Heart left ventricle (tissue), 13 donors: Measurements from ENCODE around the gene TSPAN19.

ENCODE experiments used
- CTCF ChIP-seq, 12 donors: fragments of 200-600 bp; sonication (generic) in 4 of 12; IDR thresholded peaks; one replicate each; pipeline versions ENCODE4 v1.5.0 to v1.8.0; 2018 to 2022; ENCODE audit warnings: antibody characterized with exemption in 12 of 12, mild to moderate bottlenecking in 5 of 12
- POLR2A ChIP-seq, 2 donors: fragments of 450-650 bp; IDR thresholded peaks; one replicate each; pipeline ENCODE4 v1.6.1; 2017; ENCODE audit warnings: antibody characterized with exemption in 2 of 2, mild to moderate bottlenecking in 2 of 2, moderate library complexity in 2 of 2
- donor health status: ischemic (EF 13 %, LVEDD 7.1; RV severe dilation, severe dysfunction).
- donor health status: DM: no; HTN: yes; CAD: no.
- donor health status: DM: no; HTN: no; CAD: no.
- donor health status: ischemic (EF 25% LVEDD 6.9; RV normal size, moderate dysfunction).
- donor health status: ischemic (EF 25% LVEDD 5.7; RV mildly dilated, moderate dysfunction).
- donor health status: ischemic (EF 35%, LVEDD 5.7; RV mildly dilated, moderate dysfunction).
- donor health status: nonischemic (EF 11% LVEDD 7.7; RV severe dilation, severe dysfunction).
- donor health status: DM: yes; HTN: yes; CAD: no.
- donor health status: PGD.
- donor health status: ischemic (EF 29% LVEDD 5.4; RV normal size, mild dysfunction).
- donor health status: nonischemic (EF 23%, LVEDD 6.1; RV moderate dilation, normal function).

DNA sequence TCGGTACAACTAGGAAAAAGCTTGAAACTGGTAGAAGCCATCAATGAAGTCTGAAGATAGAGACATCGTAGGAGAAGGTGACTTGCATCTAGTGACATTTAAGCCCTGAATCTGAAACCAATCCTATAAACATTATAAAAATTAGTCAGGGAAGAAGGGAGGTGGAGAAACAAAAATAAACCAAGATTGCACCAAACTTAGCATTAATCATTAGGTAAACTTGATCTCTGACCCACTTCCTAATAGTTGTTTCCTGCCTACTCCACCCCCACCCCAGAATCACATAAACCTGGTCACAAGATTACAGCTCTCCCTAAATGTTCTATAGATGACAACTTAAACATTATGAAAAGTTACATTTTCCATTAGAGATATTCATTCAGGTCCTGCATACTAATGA lies 40.4 kb downstream of the TSPAN19 start:
- TF ChIP-seq CTCF (IDR thresholded peaks at IDR 0.05) (no peak), POLR2A (IDR thresholded peaks at IDR 0.05) (no peak)
